Lower leg skin (tissue), 3 donors: Measurements from ENCODE around the gene GART.

Experiments
- POLR2A ChIP-seq, 2 donors: fragments of 450-650 bp; IDR thresholded peaks; one replicate each; pipeline ENCODE4 v1.6.1; 2016 to 2017; ENCODE audit warnings: antibody characterized with exemption in 2 of 2, mild to moderate bottlenecking in 1 of 2, moderate library complexity in 1 of 2
- TF ChIP-seq, protein P1 (sequence below), 3 donors: fragments of 450-650 bp; IDR thresholded peaks; one replicate each; pipeline ENCODE4 v1.5.1; 2016; ENCODE audit warnings: antibody characterized with exemption in 3 of 3, mild to moderate bottlenecking in 3 of 3, moderate library complexity in 2 of 3

DNA sequence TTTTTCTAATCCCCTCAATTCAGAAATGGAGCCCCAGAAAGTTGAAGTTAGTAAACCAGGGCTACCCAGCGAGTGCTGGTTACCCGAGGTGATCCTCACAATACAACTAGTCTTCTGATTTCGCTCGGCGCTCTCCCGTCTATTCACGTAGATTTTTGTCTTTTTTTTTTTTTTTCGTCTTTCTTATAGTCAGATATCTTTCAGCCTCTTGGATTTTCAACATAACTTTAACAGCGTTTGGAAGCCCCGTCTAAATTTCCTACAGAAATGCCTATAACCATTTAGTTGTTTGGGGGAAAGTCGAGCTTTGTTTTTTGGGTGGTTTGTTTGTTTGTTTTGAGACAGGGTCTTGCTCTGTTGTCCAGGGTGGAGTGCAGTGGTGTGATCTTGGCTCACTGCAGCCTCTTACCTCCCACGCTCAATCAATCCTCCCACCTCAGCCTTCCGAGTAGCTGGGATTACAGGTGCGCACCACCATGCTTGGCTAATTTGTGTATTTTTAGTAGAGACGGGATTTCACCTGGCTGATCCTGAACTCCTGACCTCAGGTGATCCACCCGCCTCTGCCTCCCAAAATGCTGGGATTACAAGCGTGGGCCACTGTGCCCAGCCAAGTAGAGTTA is 61.3 kb downstream of the GART start:
- TF ChIP-seq, protein P1, sequence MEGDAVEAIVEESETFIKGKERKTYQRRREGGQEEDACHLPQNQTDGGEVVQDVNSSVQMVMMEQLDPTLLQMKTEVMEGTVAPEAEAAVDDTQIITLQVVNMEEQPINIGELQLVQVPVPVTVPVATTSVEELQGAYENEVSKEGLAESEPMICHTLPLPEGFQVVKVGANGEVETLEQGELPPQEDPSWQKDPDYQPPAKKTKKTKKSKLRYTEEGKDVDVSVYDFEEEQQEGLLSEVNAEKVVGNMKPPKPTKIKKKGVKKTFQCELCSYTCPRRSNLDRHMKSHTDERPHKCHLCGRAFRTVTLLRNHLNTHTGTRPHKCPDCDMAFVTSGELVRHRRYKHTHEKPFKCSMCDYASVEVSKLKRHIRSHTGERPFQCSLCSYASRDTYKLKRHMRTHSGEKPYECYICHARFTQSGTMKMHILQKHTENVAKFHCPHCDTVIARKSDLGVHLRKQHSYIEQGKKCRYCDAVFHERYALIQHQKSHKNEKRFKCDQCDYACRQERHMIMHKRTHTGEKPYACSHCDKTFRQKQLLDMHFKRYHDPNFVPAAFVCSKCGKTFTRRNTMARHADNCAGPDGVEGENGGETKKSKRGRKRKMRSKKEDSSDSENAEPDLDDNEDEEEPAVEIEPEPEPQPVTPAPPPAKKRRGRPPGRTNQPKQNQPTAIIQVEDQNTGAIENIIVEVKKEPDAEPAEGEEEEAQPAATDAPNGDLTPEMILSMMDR (IDR thresholded peaks at IDR 0.05): no peak
- TF ChIP-seq POLR2A (IDR thresholded peaks at IDR 0.05): no peak
